ENCODE measurements around the gene CCDC88B. TPM values are rescaled to one million over a fixed set of nuclear protein-coding genes. Genes with fewer than 3 reads are reported as not detected.

CCDC88B gene
- total and polyA plus RNA-seq, 9 of the 15 experiments (the other 6 are each of a cell fraction or from before 2014, with no cell fraction given): 0.13 to 18.1 (median 7.9) TPM

- TF ChIP-seq MGA (IDR thresholded peaks at IDR 0.05) (no peak), NONO (IDR thresholded peaks at IDR 0.05; ENCODE audit: low read depth in 2 of 2, low read length in 1 of 2) (no peak), TCFL5 (CRISPR knock-in tag; conservative IDR thresholded peaks at IDR 0.05) (no peak), ZBTB7A (IDR thresholded peaks at IDR 0.05; ENCODE audit: borderline replicate concordance, control insufficient read depth, low read depth, low read length) (no peak), EHMT2 (IDR thresholded peaks at IDR 0.05) (0 out of 2 replicates have a peak, but pooled peaks have one; percentile 7), HBP1 (CRISPR knock-in tag; IDR thresholded peaks at IDR 0.05) (no peak), POLR2G (IDR thresholded peaks at IDR 0.05; ENCODE audit: low read depth, low read length) (no peak), CEBPG (CRISPR knock-in tag; IDR thresholded peaks at IDR 0.05) (0 out of 2 replicates have a peak, but pooled peaks have one; percentile 8), CEBPG (tag; conservative IDR thresholded peaks at IDR 0.05 in 1 of 2, IDR thresholded peaks at IDR 0.05 in 1 of 2) (no peak), ZNF655 (CRISPR knock-in tag; IDR thresholded peaks at IDR 0.05) (no peak), SMARCA4 (IDR thresholded peaks at IDR 0.05) (no peak), ZNF184 (CRISPR knock-in tag; IDR thresholded peaks at IDR 0.05) (no peak), SRSF1 (IDR thresholded peaks at IDR 0.05; ENCODE audit: low read depth, low read length) (no peak)
Measured at GRCh38 chr11:64379817-64380709, 40.1 kb downstream of the CCDC88B start (continued).
